AG08395 (cell line): Measurements from ENCODE around the gene EGFL7.
A peak's percentile ranks its signal among the peaks of the same experiment; 100 is the strongest.

ENCODE experiments used
- DNase-seq: peaks from one replicate; pipeline ENCODE4 v3.0.0; 2012; ENCODE audit warnings: mixed read lengths, low spot score

EGFL7 gene

GRCh38 chr9:136718345-136719194 lies 55.9 kb downstream of the EGFL7 start:
- DNase-seq, result no peak

GRCh38 chr9:136719195-136719880 lies 56.6 kb downstream of the EGFL7 start:
- no peak for DNase-seq

GRCh38 chr9:136720251-136720897 lies 57.7 kb downstream of the EGFL7 start:
- no peak for DNase-seq

GRCh38 chr9:136720898-136721338 lies 58.2 kb downstream of the EGFL7 start:
- DNase-seq, result no peak

- peak; percentile 69 for DNase-seq
Observed at GRCh38 chr9:136721339-136722092, 58.8 kb downstream of the EGFL7 start.
